22Rv1 (cell line): Measurements from ENCODE around the gene ISYNA1.

Experiments used
- CTCF ChIP-seq: fragments of 450-650 bp; IDR thresholded peaks from 2 replicates; pipeline ENCODE4 v1.5.1; 2017; ENCODE audit warnings: mild to moderate bottlenecking
- ZFX ChIP-seq: fragments of 450-650 bp; IDR thresholded peaks from 2 replicates; pipeline ENCODE4 v1.6.1; 2017; ENCODE audit warnings: antibody characterized with exemption, borderline replicate concordance

GRCh38 chr19:18439025-18439909 is 1.3 kb upstream of the ISYNA1 start:
- no peak for TF ChIP-seq CTCF
- TF ChIP-seq ZFX: no peak
